Caco-2 (cell line): ENCODE data around the gene GPSM1. TPM values are rescaled to one million over a fixed set of nuclear protein-coding genes. Genes with fewer than 3 reads are reported as not detected.
"Not testable (repeated sequence)": the region's sequence is repeated elsewhere in the genome, so short reads cannot be mapped to it uniquely, and the experiment has no call there.

ENCODE experiments used
- BruUV-seq: library from RNA; stranded (reverse); fragments of 400-500 nt; replicated peaks from 2 replicates; lab custom pipeline; 2021; lab: Mats Ljungman, UMichigan
- CTCF ChIA-PET: fragments of 300-600 bp; sonication (Branson Sonifier 250); formaldehyde crosslinking; loops from one replicate; lab custom pipeline; 2022; ENCODE audit warnings: antibody characterized with exemption; lab: Charles Lee
- POLR2A ChIA-PET: fragments of 300-600 bp; sonication (Branson Sonifier 250); formaldehyde crosslinking; loops from one replicate; lab custom pipeline; 2022; ENCODE audit warnings: antibody characterized with exemption; lab: Charles Lee
- DNase-seq, 2 experiments: peaks; one replicate each; pipeline versions ENCODE4 v3.0.0 to v3.0.0-alpha.2; 2020 to 2022
- H3K27me3 ChIP-seq: replicated peaks from 2 replicates; pipeline ENCODE4 v1.6.0; 2011; ENCODE audit warnings: low read length; ENCODE audit not compliant: control insufficient read depth, insufficient read depth
- H3K36me3 ChIP-seq: 2 replicates; pipeline ENCODE4 v1.5.1; 2011; ENCODE audit warnings: low read length; ENCODE audit not compliant: control insufficient read depth, insufficient read depth
- H3K4me1 ChIP-seq: fragments of 250-450 bp; sonication (Bioruptor Pico); 2 replicates; pipeline ENCODE4 v1.5.1; 2020; ENCODE audit warnings: mild to moderate bottlenecking
- H3K4me3 ChIP-seq: 2 replicates; pipeline ENCODE4 v1.5.1; 2011; ENCODE audit warnings: low read depth, mild to moderate bottlenecking, control low read depth, low read length
- H3K9me3 ChIP-seq: fragments of 250-450 bp; sonication (Bioruptor Pico); 2 replicates; pipeline ENCODE4 v1.5.1; 2020; ENCODE audit warnings: mild to moderate bottlenecking, moderate library complexity
- H3K27ac Mint-ChIP-seq: one replicate; pipeline ENCODE4 v1.8.0; 2022; ENCODE audit warnings: mixed read lengths; ENCODE audit not compliant: unreplicated experiment
- H3K27me3 Mint-ChIP-seq: one replicate; pipeline ENCODE4 v1.8.0; 2022; ENCODE audit warnings: mixed read lengths; ENCODE audit not compliant: insufficient read depth, unreplicated experiment
- H3K36me3 Mint-ChIP-seq: one replicate; pipeline ENCODE4 v1.8.0; 2022; ENCODE audit warnings: mild to moderate bottlenecking, mixed read lengths; ENCODE audit not compliant: insufficient read depth, unreplicated experiment
- H3K4me1 Mint-ChIP-seq: one replicate; pipeline ENCODE4 v1.8.0; 2022; ENCODE audit warnings: low read depth, mixed read lengths; ENCODE audit not compliant: unreplicated experiment
- H3K4me3 Mint-ChIP-seq: one replicate; pipeline ENCODE4 v1.8.0; 2022; ENCODE audit warnings: mild to moderate bottlenecking, moderate library complexity, mixed read lengths; ENCODE audit not compliant: unreplicated experiment
- H3K9me3 Mint-ChIP-seq: one replicate; pipeline ENCODE4 v1.8.0; 2022; ENCODE audit warnings: mixed read lengths; ENCODE audit not compliant: unreplicated experiment
- intact Hi-C: fragments of 100-400 bp; cut with micrococcal nuclease; formaldehyde crosslinking; loops from one replicate; pipeline ENCODE4 v1.10.0; 2022; ENCODE audit not compliant: unreplicated experiment
- total RNA-seq: library from RNA; stranded (reverse); gene quantifications from 2 replicates; pipeline ENCODE4 v1.2.3, GENCODE V29; 2022
- TF ChIP-seq, protein P1 (sequence below), 2 experiments: fragments of 200-600 bp in 1 of 2; IDR thresholded peaks; 1 replicate in 1 of 2; 2 replicates in 1 of 2; pipeline versions ENCODE4 v1.5.1 to v1.8.0; 2011 to 2022; ENCODE audit warnings: antibody characterized with exemption in 1 of 2, control low read depth in 1 of 2, inconsistent platforms in 1 of 2, low read depth in 1 of 2, low read length in 1 of 2, mild to moderate bottlenecking in 1 of 2, moderate library complexity in 1 of 2; ENCODE audit not compliant: insufficient read depth in 1 of 2, severe bottlenecking in 1 of 2, unreplicated experiment in 1 of 2

GPSM1 gene
- total RNA-seq, 1 experiment from 2014 or later = 25.7 TPM

DNA sequence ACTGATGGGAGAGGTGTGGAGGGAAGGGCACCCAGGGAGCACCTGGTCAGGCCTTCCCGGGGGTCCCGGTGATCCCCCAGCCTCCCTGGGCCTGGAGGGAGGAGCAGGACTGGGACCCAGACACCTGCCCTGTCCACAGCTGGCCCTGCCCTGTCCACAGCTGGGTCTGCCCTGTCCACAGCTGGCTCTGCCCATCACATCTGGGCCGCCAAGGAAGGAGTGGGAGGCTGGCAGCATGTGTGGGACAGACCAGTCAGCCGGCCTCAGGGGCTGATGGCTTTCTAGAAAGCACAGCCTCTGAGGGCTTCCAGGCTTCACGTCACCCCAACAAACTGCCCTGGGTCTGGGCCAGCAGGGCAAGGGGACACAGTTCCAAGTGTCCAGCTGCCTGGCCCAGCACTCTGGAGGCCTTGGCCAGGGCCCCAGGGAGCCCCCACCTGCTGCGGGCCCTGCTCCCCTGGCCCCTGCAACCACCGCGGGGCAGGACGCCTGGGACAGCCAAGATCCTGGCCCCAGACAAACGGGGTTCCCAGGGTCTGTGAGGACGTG is 24.0 kb downstream of the GPSM1 start:
- H3K36me3 Mint-ChIP-seq = peaks cover 51% of the 10 kb centered on the region
- intact Hi-C loops = no loop called here
- no peaks in the 10 kb centered on the region for H3K4me1 Mint-ChIP-seq
- Histone ChIP-seq H3K27me3 (no peaks in the 10 kb centered on the region), H3K36me3 (no peaks in the 10 kb centered on the region), H3K9me3 (no peaks in the 10 kb centered on the region), H3K4me1 (peaks cover 18% of the 10 kb centered on the region), H3K4me3 (no peak overlapping the region)
- no peak for DNase-seq
- TF ChIP-seq, protein P1, sequence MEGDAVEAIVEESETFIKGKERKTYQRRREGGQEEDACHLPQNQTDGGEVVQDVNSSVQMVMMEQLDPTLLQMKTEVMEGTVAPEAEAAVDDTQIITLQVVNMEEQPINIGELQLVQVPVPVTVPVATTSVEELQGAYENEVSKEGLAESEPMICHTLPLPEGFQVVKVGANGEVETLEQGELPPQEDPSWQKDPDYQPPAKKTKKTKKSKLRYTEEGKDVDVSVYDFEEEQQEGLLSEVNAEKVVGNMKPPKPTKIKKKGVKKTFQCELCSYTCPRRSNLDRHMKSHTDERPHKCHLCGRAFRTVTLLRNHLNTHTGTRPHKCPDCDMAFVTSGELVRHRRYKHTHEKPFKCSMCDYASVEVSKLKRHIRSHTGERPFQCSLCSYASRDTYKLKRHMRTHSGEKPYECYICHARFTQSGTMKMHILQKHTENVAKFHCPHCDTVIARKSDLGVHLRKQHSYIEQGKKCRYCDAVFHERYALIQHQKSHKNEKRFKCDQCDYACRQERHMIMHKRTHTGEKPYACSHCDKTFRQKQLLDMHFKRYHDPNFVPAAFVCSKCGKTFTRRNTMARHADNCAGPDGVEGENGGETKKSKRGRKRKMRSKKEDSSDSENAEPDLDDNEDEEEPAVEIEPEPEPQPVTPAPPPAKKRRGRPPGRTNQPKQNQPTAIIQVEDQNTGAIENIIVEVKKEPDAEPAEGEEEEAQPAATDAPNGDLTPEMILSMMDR (IDR thresholded peaks at IDR 0.05; ENCODE audit: insufficient read depth in 1 of 2, low read depth in 1 of 2, low read length in 1 of 2, severe bottlenecking in 1 of 2, unreplicated experiment in 1 of 2) = no peak
- ChIA-PET CTCF (no interaction called here), POLR2A (no interaction called here)
- no peak overlapping the region for H3K4me3 Mint-ChIP-seq
- no peak overlapping the region for H3K27ac Mint-ChIP-seq
- H3K27me3 Mint-ChIP-seq = no peaks in the 10 kb centered on the region
- BruUV-seq = no TSS peak
- no peaks in the 10 kb centered on the region for H3K9me3 Mint-ChIP-seq

DNA sequence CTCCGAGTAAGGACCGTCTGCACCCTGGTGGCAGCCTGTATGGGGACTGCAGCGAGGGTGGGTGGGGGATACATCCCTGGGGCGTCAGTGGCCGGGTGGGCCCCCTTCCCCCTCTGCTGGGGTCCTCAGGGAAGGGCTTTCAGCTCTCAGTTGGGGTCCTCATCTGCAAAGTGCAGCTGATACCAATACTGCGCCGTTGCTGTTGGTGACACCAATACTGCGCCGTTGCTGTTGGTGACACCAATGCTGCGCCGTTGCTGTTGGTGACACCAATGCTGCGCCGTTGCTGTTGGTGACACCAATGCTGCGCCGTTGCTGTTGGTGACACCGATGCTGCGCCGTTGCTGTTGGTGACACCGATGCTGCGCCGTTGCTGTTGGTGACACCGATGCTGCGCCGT is 24.5 kb downstream of the GPSM1 start:
- BruUV-seq, H3K27me3 Mint-ChIP-seq, H3K9me3 ChIP-seq, intact Hi-C loops, H3K4me1 Mint-ChIP-seq, H3K27ac Mint-ChIP-seq, DNase-seq, H3K36me3 ChIP-seq, H3K9me3 Mint-ChIP-seq, H3K27me3 ChIP-seq, H3K4me3 Mint-ChIP-seq, POLR2A ChIA-PET, CTCF ChIA-PET, H3K4me3 ChIP-seq: not testable (repeated sequence)
- H3K4me1 ChIP-seq = peaks cover 12% of the 10 kb centered on the region
- peaks cover 51% of the 10 kb centered on the region for H3K36me3 Mint-ChIP-seq

DNA sequence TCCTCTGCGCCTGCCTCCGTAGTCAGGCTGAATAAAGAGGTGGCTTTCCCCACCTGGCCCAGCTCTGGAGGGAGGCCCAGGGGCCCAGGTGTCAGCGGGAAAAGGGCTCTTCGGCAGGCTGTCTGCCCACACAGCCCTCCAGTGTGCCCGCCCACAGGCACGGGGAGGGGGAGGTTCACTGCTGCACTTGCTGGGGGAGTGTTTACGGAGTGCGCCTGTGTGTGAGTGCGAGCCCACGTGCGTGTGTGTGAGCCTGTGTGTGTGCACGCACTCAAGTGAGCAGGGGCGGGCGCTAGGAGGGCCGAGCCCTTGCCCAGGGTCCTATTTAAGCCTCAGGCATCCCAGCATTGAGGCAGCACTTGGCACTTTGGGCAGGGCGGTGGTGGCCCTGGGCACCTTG is 25.3 kb downstream of the GPSM1 start:
- Histone ChIP-seq H3K27me3 (no peaks in the 10 kb centered on the region), H3K36me3 (no peaks in the 10 kb centered on the region), H3K4me1 (peaks cover 12% of the 10 kb centered on the region), H3K9me3 (no peaks in the 10 kb centered on the region), H3K4me3 (no peak overlapping the region)
- DNase-seq = no peak
- Mint-ChIP-seq H3K27ac (no peak overlapping the region), H3K36me3 (peaks cover 47% of the 10 kb centered on the region), H3K9me3 (no peaks in the 10 kb centered on the region), H3K4me3 (no peak overlapping the region), H3K4me1 (no peaks in the 10 kb centered on the region), H3K27me3 (no peaks in the 10 kb centered on the region)
- TF ChIP-seq, protein P1 (IDR thresholded peaks at IDR 0.05; ENCODE audit: insufficient read depth in 1 of 2, low read depth in 1 of 2, low read length in 1 of 2, severe bottlenecking in 1 of 2, unreplicated experiment in 1 of 2) = no peak
- intact Hi-C loops = no loop called here
- BruUV-seq = no TSS peak
- ChIA-PET POLR2A (no interaction called here), CTCF (interaction anchor here (0.6 kb wide), 1 partner anchor 10 kb away, joined by 3 read pairs; no protein-coding TSS in a partner anchor)
